Naive thymus-derived CD4-positive, alpha-beta T cell (primary cell): ENCODE data around the gene METTL16. TPM values are rescaled to one million over a fixed set of nuclear protein-coding genes. Genes with fewer than 3 reads are reported as not detected.

Experiments used
- ATAC-seq: fragments of 150-1000 bp; cut with Tn5 transposase; 2 replicates; pipeline ENCODE4 v1.10.0; 2021; ENCODE audit warnings: mild to moderate bottlenecking, moderate library complexity
- CTCF ChIA-PET: fragments of 350-600 bp; sonication (Branson Sonifier 250); formaldehyde crosslinking; loops from one replicate; lab custom pipeline; 2021; ENCODE audit warnings: antibody characterized with exemption; lab: Charles Lee
- POLR2A ChIA-PET: fragments of 350-600 bp; sonication (Branson Sonifier 250); formaldehyde crosslinking; loops from one replicate; lab custom pipeline; 2021; ENCODE audit warnings: antibody characterized with exemption, inconsistent platforms; lab: Charles Lee
- DNase-seq, 9 donors: peaks; one replicate each; pipeline versions ENCODE4 v3.0.0 to v3.0.0-alpha.2; 2020 to 2022; ENCODE audit warnings: mixed read lengths in 1 of 9
- H3K27ac ChIP-seq: one replicate; pipeline ENCODE4 v1.7.0; 2013; ENCODE audit warnings: mild to moderate bottlenecking, low read depth, low read length, moderate library complexity
- H3K27me3 ChIP-seq, 2 donors: one replicate each; pipeline ENCODE4 v1.7.0; 2013; ENCODE audit warnings: low read length in 2 of 2, mild to moderate bottlenecking in 2 of 2, moderate library complexity in 2 of 2; ENCODE audit not compliant: control insufficient read depth in 2 of 2, insufficient read depth in 2 of 2
- H3K36me3 ChIP-seq, 3 experiments: 1 replicate in 2 of 3; 2 replicates in 1 of 3; pipeline ENCODE4 v1.7.0; 2013; ENCODE audit warnings: low read length in 3 of 3, mild to moderate bottlenecking in 3 of 3, moderate library complexity in 1 of 3; ENCODE audit not compliant: insufficient read depth in 3 of 3, control insufficient read depth in 2 of 3
- H3K4me1 ChIP-seq, 2 donors: one replicate each; pipeline ENCODE4 v1.7.0; 2013; ENCODE audit warnings: low read length in 2 of 2, mild to moderate bottlenecking in 2 of 2, moderate library complexity in 1 of 2; ENCODE audit not compliant: control insufficient read depth in 2 of 2, insufficient read depth in 2 of 2
- H3K4me3 ChIP-seq: 2 replicates; pipeline ENCODE4 v1.7.0; 2013; ENCODE audit warnings: mild to moderate bottlenecking, low read length
- H3K9me3 ChIP-seq, 3 experiments: 1 replicate in 2 of 3; 2 replicates in 1 of 3; pipeline ENCODE4 v1.7.0; 2013; ENCODE audit warnings: low read length in 3 of 3; ENCODE audit not compliant: control insufficient read depth in 2 of 3
- H3K27ac Mint-ChIP-seq, 9 donors: one replicate each; pipeline ENCODE4 v1.8.0; 2020 to 2022; ENCODE audit warnings: mixed read lengths in 9 of 9, mild to moderate bottlenecking in 8 of 9, moderate library complexity in 5 of 9, inconsistent platforms in 2 of 9
- H3K27me3 Mint-ChIP-seq, 5 donors: one replicate each; pipeline ENCODE4 v1.8.0; 2021 to 2022; ENCODE audit warnings: mixed read lengths in 5 of 5, mild to moderate bottlenecking in 1 of 5
- H3K36me3 Mint-ChIP-seq, 5 donors: one replicate each; pipeline ENCODE4 v1.8.0; 2020 to 2022; ENCODE audit warnings: mixed read lengths in 5 of 5, mild to moderate bottlenecking in 3 of 5, inconsistent platforms in 1 of 5
- H3K4me1 Mint-ChIP-seq, 7 donors: one replicate each; pipeline ENCODE4 v1.8.0; 2020 to 2022; ENCODE audit warnings: mixed read lengths in 7 of 7, mild to moderate bottlenecking in 3 of 7, inconsistent platforms in 1 of 7
- H3K4me3 Mint-ChIP-seq, 10 donors: one replicate each; pipeline ENCODE4 v1.8.0; 2020 to 2022; ENCODE audit warnings: mild to moderate bottlenecking in 10 of 10, mixed read lengths in 10 of 10, moderate library complexity in 6 of 10, inconsistent platforms in 2 of 10
- H3K9me3 Mint-ChIP-seq, 11 donors: one replicate each; pipeline ENCODE4 v1.8.0; 2020 to 2022; ENCODE audit warnings: mixed read lengths in 11 of 11, mild to moderate bottlenecking in 4 of 11, inconsistent platforms in 1 of 11, moderate library complexity in 1 of 11
- intact Hi-C, 2 donors: fragments of 100-400 bp; cut with micrococcal nuclease; formaldehyde crosslinking; loops; one replicate each; pipeline ENCODE4 v1.15.1; 2023
- polyA plus RNA-seq, 2 donors: library from polyadenylated mRNA; unstranded; fragments of 300-500 nt; fragmentation: Illumina TruSeq; gene quantifications; one replicate each; pipeline ENCODE4 v1.2.3, GENCODE V29; 2021
- total RNA-seq, 6 experiments: library from RNA in 5 of 6; stranded (reverse) in 5 of 6; gene quantifications; 1 replicate in 5 of 6; 2 replicates in 1 of 6; pipeline ENCODE4 v1.2.3 and lab custom pipeline; 2021 to 2026

The METTL16 gene
- total and polyA plus RNA-seq, 7 experiments from 2014 or later = 21.0 to 67.7 (median 37.0) TPM

DNA sequence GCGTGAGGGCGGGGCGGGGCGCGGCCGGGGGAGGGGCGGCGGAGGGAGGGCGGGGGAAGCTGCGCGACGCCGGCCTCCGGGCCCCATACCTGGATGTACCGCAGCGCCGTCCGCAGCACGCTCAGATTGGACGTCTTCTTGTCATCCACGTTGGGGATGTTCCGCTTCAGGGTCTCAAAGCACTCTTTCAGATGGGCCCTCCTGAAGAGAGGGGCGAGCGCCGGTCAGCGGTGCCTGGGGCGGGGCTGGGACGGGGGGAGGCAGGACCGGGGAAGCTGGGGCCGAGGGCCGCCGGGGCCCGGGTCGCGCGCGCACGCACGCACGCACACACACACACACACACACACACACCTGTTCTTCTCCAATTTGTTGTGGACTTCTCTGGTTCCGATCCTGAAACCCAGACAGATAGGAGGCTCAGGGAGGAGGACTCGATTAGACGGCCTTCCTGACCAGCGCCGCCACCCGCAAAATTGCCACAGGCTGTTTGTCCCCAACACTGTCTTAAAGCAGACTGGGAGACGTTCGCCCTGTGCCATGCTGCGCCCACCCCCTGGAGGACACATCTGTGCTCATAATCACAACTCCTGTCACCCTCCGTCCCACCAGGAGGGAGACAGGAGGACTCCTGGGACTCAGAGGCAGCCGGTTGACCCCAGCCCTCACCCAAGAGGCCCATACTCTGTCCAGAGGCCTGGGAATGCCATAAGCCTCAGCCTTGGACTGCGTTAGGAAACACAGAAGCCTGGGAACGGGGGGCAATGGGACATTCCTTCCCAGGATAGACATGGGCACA lies 117.5 kb downstream of the METTL16 start:
- intact Hi-C loops = loop anchor here (1.0 to 2.0 kb wide), 8 partner anchors 7 to 677 kb away; partner anchors contain the start of genes MNT (in 2 of the 2), SGSM2 (in 2 of the 2), SMG6 (in 2 of the 2) and SRR (in 2 of the 2)
- CTCF ChIA-PET = interaction anchor here (3.1 kb wide), 1 partner anchor 22 kb away, joined by 18 read pairs; no protein-coding TSS in a partner anchor
- DNase-seq = peak in 3 of 9 donors; percentile 24 to 31 (median 24)

DNA sequence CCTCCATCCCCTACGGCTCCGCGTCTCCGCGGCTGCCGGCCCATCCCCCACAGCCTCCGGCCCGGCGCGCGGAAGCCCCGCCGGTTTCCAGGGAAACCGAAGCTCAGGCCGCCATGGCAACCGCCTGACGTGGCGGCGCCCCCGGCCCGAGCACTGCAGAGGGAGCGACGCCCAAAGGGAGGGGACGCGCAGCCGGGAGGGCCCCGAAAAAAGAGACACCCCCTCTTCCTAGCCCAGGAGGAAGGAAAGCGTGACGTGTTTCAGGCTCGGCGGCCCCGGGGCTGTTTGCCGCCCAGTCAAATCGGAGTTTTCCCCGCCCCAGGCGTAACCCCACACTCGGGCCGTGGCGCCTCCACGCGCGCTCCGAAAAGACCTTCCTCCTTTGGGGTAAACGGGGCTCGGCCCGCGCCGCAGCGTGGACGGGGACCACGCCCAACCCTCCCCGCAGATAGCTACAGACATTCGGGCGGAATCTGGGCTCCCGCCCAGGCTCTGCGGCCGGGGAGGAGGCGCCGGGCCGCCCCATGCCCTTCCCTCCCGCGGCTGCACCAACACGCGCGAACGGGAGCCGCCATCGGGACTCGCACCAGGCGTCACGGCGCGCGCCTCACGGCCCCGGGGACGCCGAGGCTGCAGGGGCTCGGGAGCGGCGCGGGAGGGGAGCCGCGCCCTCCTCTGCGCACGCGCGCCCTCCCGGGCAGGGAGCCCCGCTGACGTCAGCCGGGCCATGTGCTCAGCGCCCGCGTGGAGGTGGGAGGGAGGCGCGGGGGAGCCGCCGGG lies 118.3 kb downstream of the METTL16 start:
- ChIA-PET POLR2A (interaction anchor here (0.6 to 9.6 kb wide), 7 partner anchors 8 to 1191 kb away, joined by 3 to 82 read pairs (median 3); partner anchors contain the start of genes MNT, SGSM2, SMG6 and SRR), CTCF (interaction anchor here (0.5 to 3.1 kb wide), 3 partner anchors 11 to 32 kb away, joined by 5 to 18 read pairs (median 14); no protein-coding TSS in a partner anchor)
- DNase-seq (peak; percentile 89 to 95 (median 91)), ATAC-seq (peak; percentile 72)
- Histone ChIP-seq H3K36me3 (peaks cover 0 to 8% (median 0%) of the 10 kb centered on the region in 3 experiments), H3K4me3 (peak overlapping the region; percentile 89), H3K27ac (peak overlapping the region; percentile 100), H3K4me1 (peaks cover 15 to 60% of the 10 kb centered on the region in 2 donors), H3K27me3 (no peaks in the 10 kb centered on the region), H3K9me3 (no peaks in the 10 kb centered on the region)
- Mint-ChIP-seq H3K9me3 (peaks cover 0 to 10% (median 0%) of the 10 kb centered on the region in 11 donors), H3K4me1 (peaks cover 43 to 74% (median 59%) of the 10 kb centered on the region in 7 donors), H3K36me3 (peaks cover 0 to 5% (median 2%) of the 10 kb centered on the region in 5 donors), H3K27me3 (no peaks in the 10 kb centered on the region), H3K4me3 (peak overlapping the region; percentile 75 to 96 (median 86)), H3K27ac (peak overlapping the region; percentile 65 to 98 (median 95))
- intact Hi-C loops = loop anchor here (1.0 to 2.0 kb wide), 8 partner anchors 8 to 677 kb away; partner anchors contain the start of genes MNT (in 2 of the 2), SGSM2 (in 2 of the 2), SMG6 (in 2 of the 2) and SRR (in 2 of the 2)

More for the DNA sequence above, 117.5 kb downstream of the METTL16 start:
- POLR2A ChIA-PET = interaction anchor here (0.6 to 9.6 kb wide), 5 partner anchors 7 to 707 kb away, joined by 3 to 82 read pairs (median 9); partner anchors contain the start of genes MNT, SGSM2, SMG6 and SRR
- peaks cover 0 to 12% (median 0%) of the 10 kb centered on the region in 11 donors for H3K9me3 Mint-ChIP-seq
- no peaks in the 10 kb centered on the region for H3K27me3 ChIP-seq
- peak overlapping the region; percentile 75 to 96 (median 82) for H3K4me3 Mint-ChIP-seq
- H3K36me3 ChIP-seq = peaks cover 0 to 3% (median 0%) of the 10 kb centered on the region in 3 experiments
- no peak for ATAC-seq
- H3K27ac Mint-ChIP-seq = peak overlapping the region; percentile 69 to 95 (median 89)
- H3K27me3 Mint-ChIP-seq = no peaks in the 10 kb centered on the region
- no peaks in the 10 kb centered on the region for H3K9me3 ChIP-seq
- peak overlapping the region; percentile 17 for H3K4me3 ChIP-seq
- H3K27ac ChIP-seq = peak overlapping the region; percentile 100
- peaks cover 0 to 4% (median 0%) of the 10 kb centered on the region in 5 donors for H3K36me3 Mint-ChIP-seq
- peaks cover 41 to 74% (median 60%) of the 10 kb centered on the region in 7 donors for H3K4me1 Mint-ChIP-seq
- H3K4me1 ChIP-seq = peaks cover 15 to 65% of the 10 kb centered on the region in 2 donors

DNA sequence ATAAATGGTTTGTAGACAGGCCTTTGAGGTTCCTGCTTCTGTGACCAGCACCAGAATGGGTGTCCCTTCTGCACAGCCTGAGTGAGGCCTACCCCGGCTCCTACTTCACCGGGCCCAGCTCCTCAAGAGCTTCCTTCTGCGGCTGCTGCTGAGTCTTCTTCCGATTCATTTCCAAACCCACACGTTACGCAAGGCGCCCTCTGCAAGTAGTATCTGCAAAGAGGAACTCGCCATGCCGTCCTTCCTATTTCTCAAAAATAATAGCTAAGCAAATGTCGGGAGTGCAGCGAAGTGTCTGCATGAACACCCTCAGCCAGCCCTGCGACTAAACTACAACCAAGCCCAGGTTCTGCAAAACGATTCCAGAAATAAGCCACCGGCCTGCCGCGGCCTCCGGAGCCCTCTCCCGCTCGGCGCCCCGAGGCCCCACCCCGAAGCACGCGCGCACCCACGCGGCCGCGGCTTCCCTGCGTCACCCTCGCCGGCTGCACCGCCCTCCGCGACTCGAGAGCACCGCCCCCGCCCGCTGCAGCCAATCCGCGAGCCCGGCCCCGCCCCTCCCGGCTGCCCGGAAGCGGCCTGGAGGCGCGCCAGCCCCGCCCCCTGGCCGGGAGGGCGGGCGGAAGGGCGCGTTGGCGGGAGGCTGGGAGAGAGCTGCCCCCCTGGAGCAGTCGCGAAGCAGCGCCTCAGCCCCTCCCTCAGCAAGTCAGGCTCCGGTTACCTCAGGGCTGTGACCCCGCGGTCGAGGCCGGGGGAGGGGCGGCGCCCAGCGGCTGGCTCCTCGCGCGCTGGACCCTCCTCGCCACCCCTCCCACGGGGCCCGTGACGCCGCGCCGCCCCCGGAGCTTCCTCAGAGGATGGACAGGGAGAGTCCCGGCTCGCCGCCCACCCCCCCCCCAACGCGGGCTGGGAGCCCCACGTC lies 119.2 kb downstream of the METTL16 start:
- ATAC-seq (peak; percentile 78), DNase-seq (peak; percentile 94 to 100 (median 98))
- ChIA-PET CTCF (interaction anchor here (0.5 to 3.1 kb wide), 5 partner anchors 9 to 32 kb away, joined by 4 to 18 read pairs (median 6); partner anchors contain the start of gene MNT), POLR2A (interaction anchor here (0.6 to 9.6 kb wide), 9 partner anchors 9 to 1190 kb away, joined by 3 to 82 read pairs (median 3); partner anchors contain the start of genes MNT, SGSM2, SMG6 and SRR)
- H3K36me3 Mint-ChIP-seq = peaks cover 0 to 8% (median 7%) of the 10 kb centered on the region in 5 donors
- H3K27ac ChIP-seq = peak overlapping the region; percentile 100
- H3K27me3 Mint-ChIP-seq = no peaks in the 10 kb centered on the region
- H3K9me3 ChIP-seq = no peaks in the 10 kb centered on the region
- peaks cover 38 to 70% (median 56%) of the 10 kb centered on the region in 7 donors for H3K4me1 Mint-ChIP-seq
- peak overlapping the region; percentile 88 to 97 (median 94) for H3K4me3 Mint-ChIP-seq
- peak overlapping the region; percentile 90 to 98 (median 96) for H3K27ac Mint-ChIP-seq
- H3K4me1 ChIP-seq = peaks cover 15 to 52% of the 10 kb centered on the region in 2 donors
- H3K27me3 ChIP-seq = no peaks in the 10 kb centered on the region
- intact Hi-C loops = loop anchor here (1.0 to 2.0 kb wide), 11 partner anchors 9 to 743 kb away; partner anchors contain the start of genes MNT (in 2 of the 2), SGSM2 (in 2 of the 2), SMG6 (in 2 of the 2) and SRR (in 2 of the 2)
- peak overlapping the region; percentile 89 for H3K4me3 ChIP-seq
- peaks cover 0 to 8% (median 0%) of the 10 kb centered on the region in 11 donors for H3K9me3 Mint-ChIP-seq
- peaks cover 0 to 16% (median 0%) of the 10 kb centered on the region in 3 experiments for H3K36me3 ChIP-seq

DNA sequence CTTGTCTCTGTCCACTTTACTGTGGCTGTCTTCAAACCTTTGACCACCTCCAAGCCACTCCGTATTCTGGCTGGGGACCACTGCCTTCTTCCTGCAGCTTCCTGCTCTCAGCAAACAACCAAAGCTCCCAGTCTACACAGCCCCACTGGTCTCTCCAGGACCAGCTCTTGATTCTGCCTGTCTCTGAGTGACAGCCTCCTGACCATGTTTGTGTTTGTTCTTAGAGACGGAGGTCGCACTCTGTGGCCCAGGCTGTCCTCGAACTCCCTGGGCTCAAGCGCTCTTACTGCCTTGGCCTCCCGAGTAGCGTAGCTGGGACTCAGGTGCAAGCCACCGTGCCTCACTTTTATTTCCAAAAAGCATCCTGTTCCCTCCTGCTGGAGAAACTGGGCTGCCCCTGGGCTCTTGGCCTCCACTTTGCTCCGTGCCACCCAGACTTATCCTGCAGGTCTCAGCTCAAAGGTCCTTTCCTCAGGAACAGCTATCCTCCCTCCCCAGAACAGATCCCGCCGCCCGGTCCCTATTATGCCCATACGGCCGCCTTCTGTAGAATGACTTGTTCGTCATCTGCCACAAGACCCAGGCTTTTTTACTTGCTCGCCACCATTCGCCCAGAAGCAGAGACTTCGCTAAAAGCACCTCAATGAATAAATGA lies 120.0 kb downstream of the METTL16 start:
- H3K4me1 ChIP-seq = peaks cover 15 to 44% of the 10 kb centered on the region in 2 donors
- peak overlapping the region; percentile 89 for H3K4me3 ChIP-seq
- H3K9me3 Mint-ChIP-seq = peaks cover 0 to 8% (median 0%) of the 10 kb centered on the region in 11 donors
- H3K36me3 ChIP-seq = peaks cover 0 to 24% (median 0%) of the 10 kb centered on the region in 3 experiments
- no peaks in the 10 kb centered on the region for H3K9me3 ChIP-seq
- H3K27me3 ChIP-seq = no peaks in the 10 kb centered on the region
- H3K36me3 Mint-ChIP-seq = peaks cover 0 to 8% (median 7%) of the 10 kb centered on the region in 5 donors
- CTCF ChIA-PET = interaction anchor here (0.6 to 3.1 kb wide), 4 partner anchors 9 to 25 kb away, joined by 4 to 18 read pairs (median 10); partner anchors contain the start of gene MNT
- ATAC-seq = no peak
- no peaks in the 10 kb centered on the region for H3K27me3 Mint-ChIP-seq
- H3K27ac Mint-ChIP-seq = peak overlapping the region; percentile 90 to 98 (median 95)
- peak overlapping the region; percentile 88 to 97 (median 94) for H3K4me3 Mint-ChIP-seq
- intact Hi-C loops = loop anchor here (1.0 to 2.0 kb wide), 8 partner anchors 9 to 742 kb away; partner anchors contain the start of genes SGSM2 (in 2 of the 2), TSR1 (in 2 of the 2), CLUH (in 1 of the 2) and HIC1 (in 1 of the 2)
- H3K27ac ChIP-seq = peak overlapping the region; percentile 100
- no peak for DNase-seq
- POLR2A ChIA-PET = interaction anchor here (1.0 to 9.6 kb wide), 7 partner anchors 10 to 119 kb away, joined by 3 to 82 read pairs (median 4); partner anchors contain the start of genes MNT, SGSM2 and TSR1
- H3K4me1 Mint-ChIP-seq = peaks cover 33 to 63% (median 49%) of the 10 kb centered on the region in 7 donors
